K562 (cell line): ENCODE data around the gene GNG14. TPM values are rescaled to one million over a fixed set of nuclear protein-coding genes. Genes with fewer than 3 reads are reported as not detected.
A peak's percentile ranks its signal among the peaks of the same experiment; 100 is the strongest.

Source experiments
- ASH1L ChIP-seq: fragments of 450-650 bp; IDR thresholded peaks from 2 replicates; pipeline ENCODE4 v1.6.1; 2018; ENCODE audit warnings: borderline replicate concordance, mild to moderate bottlenecking, low read depth; ENCODE audit not compliant: partially characterized antibody
- HIVEP1 ChIP-seq: fragments of 250-450 bp; sonication (Bioruptor Pico); IDR thresholded peaks from 2 replicates; pipeline ENCODE4 v1.4.0; 2020; ENCODE audit warnings: mild to moderate bottlenecking
- HNRNPLL ChIP-seq: fragments of 200-400 bp; formaldehyde crosslinking; IDR thresholded peaks from 2 replicates; pipeline ENCODE4 v1.6.1; 2017; ENCODE audit warnings: low read length, low read depth, mild to moderate bottlenecking; ENCODE audit not compliant: poor library complexity, severe bottlenecking
- IRF9 ChIP-seq: fragments of 450-650 bp; IDR thresholded peaks from 2 replicates; pipeline ENCODE4 v1.6.1; 2016; ENCODE audit warnings: missing biosample characterization, missing genetic modification characterization
- PCBP1 ChIP-seq: fragments of 200-400 bp; formaldehyde crosslinking; IDR thresholded peaks from 2 replicates; pipeline ENCODE4 v1.6.1; 2018; ENCODE audit warnings: mild to moderate bottlenecking, low read depth, low read length; ENCODE audit not compliant: poor library complexity, severe bottlenecking
- POLR2AphosphoS5 ChIP-seq: IDR thresholded peaks from 2 replicates; pipeline ENCODE4 v1.6.1; 2011; ENCODE audit warnings: mild to moderate bottlenecking, low read depth, low read length, moderate library complexity; ENCODE audit not compliant: control insufficient read depth, insufficient read depth
- PPARD ChIP-seq: fragments of 250-450 bp; sonication (Bioruptor Pico); IDR thresholded peaks from 2 replicates; pipeline ENCODE4 v1.8.0; 2022; ENCODE audit warnings: inconsistent platforms, mild to moderate bottlenecking, moderate library complexity
- SAP30 ChIP-seq: fragments of 200-600 bp; sonication (generic); IDR thresholded peaks from 2 replicates; pipeline ENCODE4 v1.6.1; 2012; ENCODE audit warnings: borderline replicate concordance, low read depth, mild to moderate bottlenecking, moderate library complexity, low read length, control low read depth, inconsistent platforms; ENCODE audit not compliant: insufficient read depth, poor library complexity, severe bottlenecking
- SETDB1 ChIP-seq: IDR thresholded peaks from one replicate; pipeline ENCODE4 v1.6.1; 2012; ENCODE audit warnings: low read length, control low read depth, inconsistent platforms
- STAT5A ChIP-seq: IDR thresholded peaks from 2 replicates; pipeline ENCODE4 v1.6.1; 2012; ENCODE audit warnings: low read length, inconsistent platforms, borderline replicate concordance
- ZEB2 ChIP-seq: fragments of 450-650 bp; IDR thresholded peaks from 2 replicates; pipeline ENCODE4 v1.6.1; 2016
- ZFPM2 ChIP-seq: fragments of 250-450 bp; sonication (Bioruptor Pico); IDR thresholded peaks from 2 replicates; pipeline ENCODE4 v1.5.1; 2022; ENCODE audit warnings: mild to moderate bottlenecking
- ZNF175 ChIP-seq: fragments of 200-800 bp; sonication (Bioruptor generic); IDR thresholded peaks from 2 replicates; pipeline ENCODE4 v1.6.1; 2016; ENCODE audit warnings: low read depth, mild to moderate bottlenecking, missing genetic modification characterization, missing compliant biosample characterization
- ZNF224 ChIP-seq: sonication (generic); formaldehyde crosslinking; IDR thresholded peaks from 2 replicates; pipeline ENCODE4 v1.8.0; 2022; ENCODE audit warnings: mild to moderate bottlenecking, missing genetic modification reagents
- ZNF41 ChIP-seq: fragments of 250-450 bp; sonication (Bioruptor Pico); conservative IDR thresholded peaks from 2 replicates; pipeline ENCODE4 v1.4.0; 2020; ENCODE audit warnings: mild to moderate bottlenecking
- ZNF589 ChIP-seq: fragments of 200-800 bp; sonication (Bioruptor generic); IDR thresholded peaks from 2 replicates; pipeline ENCODE4 v1.6.1; 2016; ENCODE audit warnings: low read depth, missing genetic modification characterization, missing compliant biosample characterization
- ZNF764 ChIP-seq: fragments of 250-450 bp; sonication (Bioruptor Pico); IDR thresholded peaks from 2 replicates; pipeline ENCODE4 v1.4.0; 2020; ENCODE audit warnings: low read depth, mild to moderate bottlenecking, moderate library complexity
- polyA plus RNA-seq, 8 experiments: library from polyadenylated mRNA; depleted of rRNA in 4 of 8; stranded (reverse) in 5 of 8; unstranded in 3 of 8; fragments of >200 nt; fragmentation: Nextera tagmentation in 2 of 8; fragmentation: Illumina TruSeq in 1 of 8; extraction: Ambion mirVana in 2 of 8; extraction: Trizol in 1 of 8; gene quantifications; 2 replicates each; pipeline versions ENCODE4 v1.2.1 to v1.2.3, GENCODE V29; 2011 to 2014; ENCODE audit warnings: inconsistent platforms in 1 of 8, missing spikeins in 1 of 8
- total RNA-seq, 7 experiments: library from RNA; depleted of rRNA in 6 of 7; stranded (reverse); fragments of >200 nt in 6 of 7; fragmentation: Illumina TruSeq in 2 of 7; extraction: Trizol in 2 of 7; gene quantifications; 2 replicates each; pipeline versions ENCODE4 v1.2.1 to v1.2.3, GENCODE V29; 2011 to 2021; ENCODE audit warnings: low replicate concordance in 1 of 7
- TF ChIP-seq, protein P1 (sequence below), 2 experiments: fragments of 450-650 bp; IDR thresholded peaks; 2 replicates each; pipeline ENCODE4 v1.6.1; 2016
- TF ChIP-seq, protein P2 (sequence below): sonication (generic); formaldehyde crosslinking; IDR thresholded peaks from 2 replicates; pipeline ENCODE4 v1.8.1; 2023; ENCODE audit warnings: mild to moderate bottlenecking, missing genetic modification reagents
- TF ChIP-seq, protein P3 (sequence below): fragments of 250-450 bp; sonication (Bioruptor Pico); IDR thresholded peaks from 2 replicates; pipeline ENCODE4 v1.5.0; 2020; ENCODE audit warnings: mild to moderate bottlenecking

The GNG14 gene
- total and polyA plus RNA-seq, 9 of the 15 experiments (the other 6 are each of a cell fraction or from before 2014, with no cell fraction given): not detected

GRCh38 chr19:12669270-12670158, 18.3 kb upstream of the GNG14 start (continued):
- TF ChIP-seq PPARD (CRISPR knock-in tag) (no peak), HNRNPLL (no peak), HIVEP1 (CRISPR knock-in tag) (no peak), ZEB2 (peak; percentile 100), ZNF764 (CRISPR knock-in tag) (no peak), SETDB1 (no peak), PCBP1 (no peak), ZNF589 (CRISPR knock-in tag) (no peak), IRF9 (tag) (no peak), STAT5A (peak; percentile 28; the same call in 1 of the 2 replicates), ZNF175 (0 out of 2 replicates have a peak, but pooled peaks have one; percentile 35), SAP30 (peak; percentile 89), ZNF224 (no peak), ZNF41 (CRISPR knock-in tag) (no peak), ZFPM2 (CRISPR knock-in tag) (0 out of 2 replicates have a peak, but pooled peaks have one; percentile 12), ASH1L (peak; percentile 92), POLR2AphosphoS5 (peak; percentile 21; the same call in 1 of the 2 replicates)
- TF ChIP-seq, protein P1, sequence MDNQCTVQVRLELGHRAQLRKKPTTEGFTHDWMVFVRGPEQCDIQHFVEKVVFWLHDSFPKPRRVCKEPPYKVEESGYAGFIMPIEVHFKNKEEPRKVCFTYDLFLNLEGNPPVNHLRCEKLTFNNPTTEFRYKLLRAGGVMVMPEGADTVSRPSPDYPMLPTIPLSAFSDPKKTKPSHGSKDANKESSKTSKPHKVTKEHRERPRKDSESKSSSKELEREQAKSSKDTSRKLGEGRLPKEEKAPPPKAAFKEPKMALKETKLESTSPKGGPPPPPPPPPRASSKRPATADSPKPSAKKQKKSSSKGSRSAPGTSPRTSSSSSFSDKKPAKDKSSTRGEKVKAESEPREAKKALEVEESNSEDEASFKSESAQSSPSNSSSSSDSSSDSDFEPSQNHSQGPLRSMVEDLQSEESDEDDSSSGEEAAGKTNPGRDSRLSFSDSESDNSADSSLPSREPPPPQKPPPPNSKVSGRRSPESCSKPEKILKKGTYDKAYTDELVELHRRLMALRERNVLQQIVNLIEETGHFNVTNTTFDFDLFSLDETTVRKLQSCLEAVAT (IDR thresholded peaks at IDR 0.05): no peak
- TF ChIP-seq, protein P2, sequence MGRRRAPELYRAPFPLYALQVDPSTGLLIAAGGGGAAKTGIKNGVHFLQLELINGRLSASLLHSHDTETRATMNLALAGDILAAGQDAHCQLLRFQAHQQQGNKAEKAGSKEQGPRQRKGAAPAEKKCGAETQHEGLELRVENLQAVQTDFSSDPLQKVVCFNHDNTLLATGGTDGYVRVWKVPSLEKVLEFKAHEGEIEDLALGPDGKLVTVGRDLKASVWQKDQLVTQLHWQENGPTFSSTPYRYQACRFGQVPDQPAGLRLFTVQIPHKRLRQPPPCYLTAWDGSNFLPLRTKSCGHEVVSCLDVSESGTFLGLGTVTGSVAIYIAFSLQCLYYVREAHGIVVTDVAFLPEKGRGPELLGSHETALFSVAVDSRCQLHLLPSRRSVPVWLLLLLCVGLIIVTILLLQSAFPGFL: no peak
- TF ChIP-seq, protein P3, sequence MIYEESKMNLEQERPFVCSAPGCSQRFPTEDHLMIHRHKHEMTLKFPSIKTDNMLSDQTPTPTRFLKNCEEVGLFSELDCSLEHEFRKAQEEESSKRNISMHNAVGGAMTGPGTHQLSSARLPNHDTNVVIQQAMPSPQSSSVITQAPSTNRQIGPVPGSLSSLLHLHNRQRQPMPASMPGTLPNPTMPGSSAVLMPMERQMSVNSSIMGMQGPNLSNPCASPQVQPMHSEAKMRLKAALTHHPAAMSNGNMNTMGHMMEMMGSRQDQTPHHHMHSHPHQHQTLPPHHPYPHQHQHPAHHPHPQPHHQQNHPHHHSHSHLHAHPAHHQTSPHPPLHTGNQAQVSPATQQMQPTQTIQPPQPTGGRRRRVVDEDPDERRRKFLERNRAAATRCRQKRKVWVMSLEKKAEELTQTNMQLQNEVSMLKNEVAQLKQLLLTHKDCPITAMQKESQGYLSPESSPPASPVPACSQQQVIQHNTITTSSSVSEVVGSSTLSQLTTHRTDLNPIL (CRISPR knock-in tag): no peak
